HPDE6-E6E7 (cell line): ENCODE results near the gene PTPRN2.
"Not testable (repeated sequence)": the region's sequence is repeated elsewhere in the genome, so short reads cannot be mapped to it uniquely, and the experiment has no call there.

ENCODE experiments used
- DNase-seq: peaks from one replicate; pipeline ENCODE4 v3.0.0; 2011; ENCODE audit warnings: missing footprints; ENCODE audit errors: extremely low spot score

The PTPRN2 gene

DNA sequence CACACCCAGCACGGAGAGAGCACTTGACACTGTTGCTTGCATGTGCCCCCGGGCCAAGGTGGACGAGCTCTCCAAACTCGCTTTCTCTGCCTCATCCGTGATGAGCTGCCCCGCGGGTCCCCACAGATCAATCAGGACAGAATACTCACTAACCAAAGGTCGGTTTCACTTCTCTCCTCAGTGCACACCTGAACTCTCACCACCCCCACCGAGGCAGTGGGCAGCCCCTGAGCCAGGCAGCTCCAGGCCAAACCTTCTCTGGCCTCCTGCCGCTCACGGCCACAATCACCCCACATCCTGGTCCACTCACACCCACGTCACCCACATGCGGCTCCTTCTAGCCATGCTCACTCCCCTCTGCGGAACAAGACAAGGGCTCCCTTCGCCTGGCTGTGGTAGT is 806.9 kb downstream of the PTPRN2 start:
- no peak for DNase-seq

DNA sequence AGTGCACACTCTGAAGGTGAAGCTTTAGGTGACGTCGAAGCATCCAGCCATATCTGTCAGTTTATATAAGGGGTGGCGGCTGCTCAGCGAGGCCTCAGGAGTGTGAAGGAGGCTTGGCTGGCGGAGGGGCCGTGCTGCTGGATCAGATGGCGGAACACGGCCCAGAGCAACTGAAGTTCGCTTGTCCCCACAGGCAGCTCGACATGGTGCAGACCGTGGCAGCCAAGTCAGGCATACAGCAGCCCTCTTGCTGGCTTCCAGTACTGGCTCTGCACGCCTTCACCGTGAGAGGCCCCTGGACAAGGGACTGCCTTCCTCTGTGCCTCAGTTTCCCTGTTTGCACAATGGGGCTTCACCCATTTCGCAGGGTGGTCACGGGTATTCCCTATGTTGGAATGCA is 807.3 kb downstream of the PTPRN2 start:
- no peak for DNase-seq

DNA sequence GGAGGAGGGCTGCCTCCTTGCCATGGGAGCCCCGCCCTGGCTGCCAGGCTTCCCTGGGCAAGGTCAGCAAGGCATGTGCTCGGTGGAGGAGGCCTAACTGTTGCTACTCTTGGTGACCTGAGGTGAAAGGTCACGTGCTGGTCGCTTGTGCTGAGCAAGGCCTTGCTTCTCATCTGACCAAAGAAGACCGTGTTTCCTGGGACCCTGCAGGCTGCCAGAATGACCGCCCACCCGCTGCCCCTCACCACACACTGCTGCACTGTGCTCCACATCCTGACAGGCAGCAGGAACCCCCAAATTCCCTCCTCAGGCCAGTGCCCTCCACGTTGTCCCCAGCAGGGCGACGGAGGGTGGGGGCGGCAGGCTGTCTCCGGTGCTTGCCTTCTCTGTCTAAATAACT is 808.4 kb downstream of the PTPRN2 start:
- no peak for DNase-seq

DNA sequence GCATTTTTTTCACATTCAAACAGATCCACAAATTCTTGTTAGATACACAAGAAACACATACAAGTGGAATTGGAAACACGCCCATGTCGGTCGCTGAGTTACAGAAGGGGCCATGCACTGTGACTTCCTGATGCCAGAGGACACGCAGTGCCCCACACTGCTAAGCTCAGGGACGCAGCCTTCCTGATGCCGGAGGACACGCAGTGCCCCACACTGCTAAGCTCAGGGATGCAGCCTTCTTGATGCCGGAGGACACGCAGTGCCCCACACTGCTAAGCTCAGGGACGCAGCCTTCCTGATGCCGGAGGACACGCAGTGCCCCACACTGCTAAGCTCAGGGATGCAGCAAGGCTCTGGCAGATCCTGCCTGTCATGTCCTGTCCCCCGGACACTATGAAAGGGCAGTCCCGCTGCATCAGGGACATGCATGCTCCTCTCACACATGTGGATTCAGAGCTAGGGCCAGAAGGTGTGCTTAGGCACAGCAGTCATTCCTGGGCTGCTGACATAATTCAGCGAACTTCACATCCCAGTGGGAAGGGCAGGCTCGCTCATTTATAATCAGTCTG is 810.3 kb downstream of the PTPRN2 start:
- DNase-seq = not testable (repeated sequence)

DNA sequence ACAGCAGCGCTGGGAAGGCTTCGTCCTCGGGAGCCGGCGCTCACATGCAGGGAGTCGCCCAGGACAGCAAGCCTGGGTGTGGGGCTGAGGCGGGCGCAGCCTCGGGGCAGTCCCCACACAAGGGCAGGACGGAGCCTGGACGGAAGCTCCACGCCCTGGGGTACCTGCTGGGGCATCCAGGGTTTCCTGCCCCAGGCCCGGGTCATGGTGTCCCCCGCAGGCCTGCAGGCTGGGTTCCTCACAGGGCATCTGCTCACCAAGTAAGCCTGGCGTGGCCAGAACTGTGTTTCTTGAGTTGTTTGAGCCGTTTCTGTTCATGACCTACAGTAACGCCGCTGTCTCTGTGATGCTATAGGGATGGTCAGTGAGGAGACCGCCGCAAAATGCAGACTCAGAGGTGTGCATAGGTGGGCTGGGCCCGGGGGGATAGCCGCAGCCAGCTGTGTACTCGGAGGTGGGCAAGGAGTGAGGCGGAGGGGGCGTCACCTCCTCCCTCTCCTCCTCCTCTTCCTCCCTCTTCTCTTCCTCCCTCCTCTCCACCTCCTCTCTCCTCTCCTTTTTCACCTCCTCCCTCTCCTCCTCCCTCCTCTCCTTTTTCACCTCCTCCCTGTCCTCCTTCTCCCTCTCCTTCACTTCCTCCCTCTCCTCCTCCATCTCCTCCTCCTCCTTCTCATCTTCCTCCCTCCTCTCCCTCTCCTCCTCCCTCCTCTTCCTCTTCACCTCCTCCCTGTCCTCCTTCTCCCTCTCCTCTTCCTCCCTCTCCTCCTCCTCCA is 811.9 kb downstream of the PTPRN2 start:
- no peak for DNase-seq

DNA sequence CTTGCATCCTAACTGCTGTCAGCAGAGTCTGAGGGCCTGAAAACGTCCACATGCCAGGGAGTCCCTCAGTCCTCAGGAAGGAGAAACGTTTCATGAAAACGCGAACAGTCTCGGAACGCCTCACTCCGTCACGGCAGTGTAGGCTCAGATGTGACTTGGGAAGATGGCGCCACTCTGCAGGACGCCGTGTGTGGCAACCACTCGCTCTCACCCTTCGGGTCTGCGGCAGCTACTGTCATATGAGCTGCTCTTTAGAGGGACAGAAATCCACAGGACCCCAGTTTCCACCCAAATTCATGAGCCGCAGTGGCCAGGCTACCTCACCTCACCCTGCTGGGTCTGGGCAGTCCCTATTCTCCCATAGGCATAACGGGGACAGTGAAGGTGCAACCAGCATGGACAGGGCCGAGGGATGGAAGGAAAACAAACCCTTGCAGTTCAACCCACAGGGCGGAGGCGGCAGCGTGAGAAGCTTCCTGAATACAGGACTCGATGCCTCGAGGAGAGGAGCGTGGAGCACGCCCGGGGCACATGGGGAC is 812.5 kb downstream of the PTPRN2 start:
- DNase-seq = no peak

DNA sequence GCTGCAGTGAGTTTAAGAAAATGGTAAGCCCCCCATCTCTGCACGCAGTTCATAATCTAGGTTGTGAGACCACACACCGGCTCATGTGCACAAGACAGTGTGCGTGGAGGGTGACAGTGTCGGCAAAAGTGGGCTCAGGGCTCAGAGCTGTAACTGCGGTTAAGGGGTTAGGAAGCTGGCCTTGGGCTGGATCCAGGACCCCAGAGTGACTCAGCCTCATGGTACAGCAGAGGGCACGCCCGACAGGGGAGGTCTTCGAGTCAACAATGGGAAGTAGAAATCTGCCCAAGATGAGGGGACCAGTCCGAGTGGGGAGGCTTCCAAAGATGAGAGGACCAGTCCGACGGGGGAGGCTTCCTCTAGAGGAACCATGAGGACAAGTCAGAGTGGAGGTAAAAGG is 813.1 kb downstream of the PTPRN2 start:
- no peak for DNase-seq

DNA sequence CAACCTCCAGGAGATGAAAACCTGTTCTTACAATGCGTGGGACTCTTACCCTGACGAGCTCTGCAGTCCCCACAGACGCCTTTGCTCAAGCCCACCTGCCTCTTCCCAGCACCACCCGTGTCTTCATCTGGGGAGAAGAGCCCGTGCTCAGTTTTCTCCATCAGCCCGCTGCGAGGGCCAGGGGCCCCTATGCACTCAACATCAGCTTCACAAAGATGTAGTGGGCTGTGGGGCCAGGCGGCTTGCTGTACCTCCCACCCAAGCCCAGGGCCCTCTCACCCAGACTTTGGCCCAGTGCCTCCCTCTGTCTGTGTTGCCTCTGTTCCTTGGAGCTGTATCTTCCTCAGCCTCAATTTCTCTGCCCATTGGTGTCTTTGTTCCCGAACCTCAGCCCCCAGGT is 814.3 kb downstream of the PTPRN2 start:
- DNase-seq = no peak

DNA sequence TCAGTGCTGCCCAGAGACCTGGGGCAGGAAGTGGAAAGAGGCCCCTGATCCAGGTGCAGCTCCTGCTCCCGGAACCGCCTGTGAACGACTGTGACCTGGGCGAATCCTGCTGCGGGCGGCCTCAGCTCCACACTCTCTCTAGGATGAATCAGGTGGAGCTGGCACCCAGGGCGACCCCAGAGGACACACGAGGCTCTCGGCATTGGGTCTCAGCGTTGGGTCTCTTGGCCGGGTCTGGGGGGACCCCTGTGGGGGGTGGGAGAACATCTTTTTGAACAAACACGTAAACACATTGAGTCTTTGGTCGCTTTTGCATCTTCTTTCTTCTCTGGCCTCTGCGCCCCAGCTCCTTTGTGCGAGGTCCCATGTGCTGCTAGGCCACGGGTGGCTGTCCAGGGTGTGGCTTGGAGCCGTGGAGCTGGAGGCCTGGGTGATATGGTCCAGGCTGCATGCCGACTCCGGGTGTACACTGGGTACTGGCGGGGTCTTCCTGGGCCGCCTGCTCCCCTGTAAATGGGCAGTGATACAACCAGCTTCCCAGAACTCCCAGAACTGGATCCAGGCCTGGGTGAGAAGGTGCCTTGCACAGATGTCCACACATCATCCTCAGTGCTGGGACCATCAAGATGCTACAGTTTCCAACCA is 815.0 kb downstream of the PTPRN2 start:
- no peak for DNase-seq

DNA sequence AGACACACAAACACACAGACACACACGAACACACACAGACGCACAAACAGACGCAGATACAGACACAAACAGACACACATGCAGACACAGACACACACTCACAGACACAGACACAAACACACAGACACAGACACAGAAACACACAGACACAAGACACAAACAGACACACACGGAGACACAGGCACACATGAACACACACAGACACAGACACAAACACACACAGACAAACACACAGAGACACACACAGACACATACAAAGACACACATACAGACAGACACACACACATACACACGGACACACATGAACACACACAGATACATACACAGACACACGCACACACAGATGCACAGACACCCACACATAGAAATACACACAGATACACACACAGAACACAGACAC is 815.9 kb downstream of the PTPRN2 start:
- no peak for DNase-seq

DNA sequence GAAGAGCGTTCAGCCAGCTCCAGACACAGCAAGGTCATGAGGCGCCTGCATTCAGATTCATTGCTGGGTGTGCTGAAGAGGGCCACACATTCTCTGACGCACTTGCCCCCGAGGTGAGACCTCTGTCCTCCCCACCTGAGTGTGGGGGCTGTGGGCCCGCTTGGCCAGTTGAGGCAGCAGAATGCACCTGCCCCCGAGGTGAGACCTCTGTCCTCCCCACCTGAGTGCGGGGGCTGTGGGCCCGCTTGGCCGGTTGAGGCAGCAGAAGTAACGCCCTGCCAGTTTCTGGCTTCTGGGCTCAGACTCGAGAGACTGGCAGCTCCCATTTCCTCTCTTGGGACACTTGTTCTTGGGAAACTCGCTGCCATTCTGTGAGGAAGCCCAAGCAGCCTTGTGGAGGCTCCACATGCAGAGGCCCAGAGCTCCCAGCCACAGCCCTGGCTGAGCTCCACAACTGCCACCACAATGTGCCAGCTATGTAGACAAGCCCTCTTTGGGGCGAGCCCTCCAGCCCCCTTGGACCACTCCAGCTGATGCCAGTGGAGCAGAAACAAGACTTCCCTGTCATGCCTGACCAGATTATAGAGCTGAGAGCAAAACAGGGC is 816.8 kb downstream of the PTPRN2 start:
- DNase-seq = no peak

DNA sequence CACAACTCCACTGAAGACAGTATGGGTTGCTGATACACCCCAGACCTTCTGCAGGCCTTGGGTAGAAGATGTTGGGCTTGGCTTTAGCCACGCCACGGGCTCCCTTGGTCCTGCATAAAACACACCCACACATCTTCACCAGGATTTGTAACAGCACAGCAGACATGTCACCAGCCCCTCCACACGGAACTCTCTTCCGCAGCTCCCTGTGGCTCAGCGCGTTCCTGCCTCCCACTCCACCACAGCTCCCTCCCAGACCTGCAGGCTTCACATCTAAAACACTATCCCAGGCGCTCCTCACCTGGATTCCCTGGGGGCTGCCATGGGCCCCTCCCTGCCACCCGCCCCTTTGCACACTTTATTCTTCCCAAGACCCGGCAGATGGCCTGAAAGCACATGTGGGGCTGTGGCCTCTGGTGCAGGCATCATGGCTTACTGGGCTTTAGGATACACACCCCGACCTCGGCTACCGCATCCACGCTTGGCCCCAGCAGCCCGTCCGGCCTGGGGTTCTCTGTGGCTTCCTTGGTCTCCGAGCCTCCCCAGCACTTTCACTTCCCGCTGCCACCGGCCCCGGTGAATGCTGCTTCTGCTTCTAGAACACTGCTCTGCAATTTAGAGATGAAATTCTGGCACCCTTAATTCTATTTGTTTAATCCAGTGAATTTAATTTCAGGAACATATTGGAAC is 818.0 kb downstream of the PTPRN2 start:
- no peak for DNase-seq

DNA sequence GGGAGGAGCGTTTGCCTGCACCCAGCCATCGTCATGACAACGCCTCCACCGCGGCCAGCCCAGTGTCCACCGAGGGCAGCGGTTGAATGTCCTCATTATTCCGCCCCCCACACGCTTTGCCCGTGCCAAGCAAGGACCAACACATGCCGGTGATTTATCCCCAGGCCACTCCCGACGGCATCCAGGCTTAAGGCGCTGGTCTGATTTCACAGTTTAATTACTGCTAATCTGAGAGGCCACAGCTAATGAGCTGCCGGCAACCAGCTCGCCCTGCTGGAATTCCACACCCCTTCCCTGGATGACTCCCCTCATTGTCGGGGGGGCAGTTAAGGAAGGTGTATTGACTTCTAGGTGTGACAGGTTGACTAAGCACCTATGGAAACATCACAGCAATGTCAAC is 818.5 kb downstream of the PTPRN2 start:
- DNase-seq = no peak

DNA sequence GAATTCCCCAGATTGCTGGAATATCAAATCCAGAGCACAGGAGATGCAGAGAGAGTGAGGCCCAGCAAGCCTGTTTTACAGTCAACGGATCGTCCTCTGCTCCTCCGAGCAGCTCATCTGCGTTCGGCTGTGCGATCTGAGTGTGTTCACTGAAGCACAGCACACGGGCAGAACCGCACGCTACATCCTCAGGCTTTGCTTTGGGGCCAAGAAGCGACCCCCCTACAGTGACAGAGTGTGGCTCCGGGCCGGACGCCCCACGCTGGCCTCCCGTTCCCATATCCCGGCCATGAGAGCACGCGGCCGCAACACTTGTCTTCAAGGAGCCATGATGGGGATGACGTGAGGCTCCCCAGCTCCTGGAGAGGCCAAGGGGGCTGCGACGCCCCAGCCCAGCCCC is 819.4 kb downstream of the PTPRN2 start:
- no peak for DNase-seq

DNA sequence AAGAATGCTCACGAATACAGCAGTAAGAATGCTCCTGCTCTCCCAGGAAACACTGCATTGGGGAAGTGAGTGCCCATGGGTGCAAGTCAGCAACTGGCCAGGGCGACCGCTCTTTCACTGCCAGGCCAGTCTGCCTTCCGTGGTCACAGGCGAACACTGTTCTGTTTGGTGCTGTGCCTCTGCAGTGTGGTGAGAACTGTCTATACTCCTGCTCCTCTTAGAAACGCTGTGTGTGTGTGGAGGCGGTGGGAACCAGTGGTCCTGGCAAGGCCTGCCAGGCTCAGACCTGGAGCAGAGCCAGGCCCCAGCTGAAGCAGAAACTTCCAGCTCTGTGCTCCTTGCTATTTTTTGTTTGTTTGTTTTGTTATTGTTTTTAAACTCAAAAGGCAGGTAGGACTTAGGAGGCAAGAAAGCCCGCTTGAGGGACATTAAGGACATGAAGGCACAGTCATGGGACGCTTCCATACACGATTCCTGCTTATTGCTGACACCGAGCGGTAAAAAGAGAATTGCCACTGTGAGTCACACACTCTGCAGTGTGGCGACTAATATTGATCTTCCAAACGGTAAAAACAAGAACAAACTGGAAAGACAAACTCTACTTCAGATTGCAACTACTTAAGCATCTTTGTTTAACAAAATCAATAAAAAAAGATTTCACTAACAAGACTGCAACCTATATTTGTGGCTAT is 820.0 kb downstream of the PTPRN2 start:
- DNase-seq = no peak

DNA sequence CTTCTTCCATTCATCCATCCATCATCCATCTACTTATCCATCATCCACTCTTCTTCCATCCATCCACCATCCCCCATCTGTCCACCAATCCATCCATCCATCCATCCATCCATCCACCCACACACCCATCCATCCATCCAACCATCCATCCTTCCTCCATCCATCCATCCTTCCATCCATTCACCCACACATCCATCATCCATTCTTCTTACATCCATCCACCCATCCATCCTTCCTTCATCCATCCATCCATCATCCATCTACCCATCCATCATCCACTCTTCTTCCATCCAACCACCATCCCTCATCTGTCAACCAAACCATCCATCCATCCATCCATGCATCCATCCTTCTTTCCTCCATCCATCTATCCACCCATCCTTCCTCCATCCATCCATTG is 821.5 kb downstream of the PTPRN2 start:
- DNase-seq = no peak

DNA sequence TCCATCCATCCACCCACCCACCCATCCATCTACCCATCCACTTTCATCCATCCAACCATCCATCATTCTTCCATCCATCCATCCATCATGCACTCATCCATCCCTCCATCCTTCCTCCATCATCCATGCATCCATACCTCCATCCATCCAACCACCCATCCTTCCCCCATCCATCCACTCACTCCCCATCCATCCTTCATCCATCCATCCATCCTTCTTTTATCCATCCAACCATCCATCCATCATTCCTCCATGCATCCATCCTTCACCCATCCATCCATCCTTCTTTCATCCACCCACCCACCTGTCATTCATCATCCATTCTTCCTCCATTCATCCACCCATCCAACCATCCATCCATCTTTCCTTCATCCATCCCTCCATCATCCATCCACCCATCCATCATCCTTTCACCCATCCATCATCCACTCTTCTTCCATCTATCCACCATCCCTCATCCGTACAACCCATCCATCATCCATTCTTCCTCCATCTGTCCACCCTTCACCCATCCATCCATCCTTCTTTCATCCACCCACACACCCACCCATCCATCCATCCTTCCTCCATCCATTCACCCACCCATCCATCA is 822.6 kb downstream of the PTPRN2 start:
- DNase-seq = no peak

DNA sequence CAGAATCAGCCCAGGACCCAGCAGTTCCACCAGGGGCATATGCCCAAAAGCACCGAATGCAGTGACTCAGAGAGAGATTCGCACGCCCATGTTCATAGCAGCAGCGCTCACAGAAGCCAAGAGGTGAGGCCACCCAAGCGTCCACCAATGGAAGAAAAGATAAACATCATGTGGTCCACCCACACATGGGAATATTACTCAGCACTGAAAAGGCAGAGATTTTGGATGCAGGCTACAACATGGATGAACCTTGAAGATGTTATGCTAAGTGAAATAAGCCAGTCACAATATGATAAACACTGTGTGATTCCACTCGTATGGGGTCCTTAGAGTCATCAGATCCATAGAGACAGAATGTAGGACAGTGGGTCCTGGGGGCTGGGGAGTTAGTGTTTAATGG is 823.4 kb downstream of the PTPRN2 start:
- no peak for DNase-seq

DNA sequence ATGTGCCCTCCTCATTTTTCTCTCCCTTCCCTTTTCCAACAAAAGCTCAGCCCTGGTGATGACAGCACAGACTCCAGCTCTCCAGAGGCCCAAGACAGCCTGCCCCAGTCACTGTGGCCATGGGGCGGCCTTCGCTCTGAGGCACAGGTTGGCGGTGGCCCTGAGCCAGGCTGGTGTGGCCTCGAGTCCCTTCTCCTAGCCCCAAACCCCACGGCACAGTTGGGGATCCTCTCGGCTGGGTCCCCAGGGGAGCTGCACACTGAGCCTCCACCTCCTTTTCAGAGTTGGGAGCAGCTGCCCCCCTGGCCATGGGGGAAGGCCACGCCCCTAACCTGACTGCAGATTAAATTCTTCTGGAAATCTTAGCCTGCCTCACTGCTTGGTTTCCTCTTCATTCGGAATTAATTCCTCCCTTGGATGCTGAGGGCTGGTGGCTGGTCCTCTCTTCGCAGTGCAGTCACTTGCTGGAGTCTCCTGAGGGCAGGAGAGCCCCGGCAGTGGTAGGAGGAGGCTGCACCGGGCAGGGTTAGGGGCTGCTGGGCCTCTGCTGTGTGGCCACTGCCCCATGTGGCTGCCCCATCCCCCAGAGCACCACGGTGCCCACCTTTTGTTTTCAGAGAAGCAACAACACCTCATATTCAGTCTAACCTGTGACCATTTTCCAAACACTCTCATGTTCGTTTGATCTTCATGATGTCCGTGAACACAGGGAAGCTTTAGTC is 824.2 kb downstream of the PTPRN2 start:
- DNase-seq = no peak

DNA sequence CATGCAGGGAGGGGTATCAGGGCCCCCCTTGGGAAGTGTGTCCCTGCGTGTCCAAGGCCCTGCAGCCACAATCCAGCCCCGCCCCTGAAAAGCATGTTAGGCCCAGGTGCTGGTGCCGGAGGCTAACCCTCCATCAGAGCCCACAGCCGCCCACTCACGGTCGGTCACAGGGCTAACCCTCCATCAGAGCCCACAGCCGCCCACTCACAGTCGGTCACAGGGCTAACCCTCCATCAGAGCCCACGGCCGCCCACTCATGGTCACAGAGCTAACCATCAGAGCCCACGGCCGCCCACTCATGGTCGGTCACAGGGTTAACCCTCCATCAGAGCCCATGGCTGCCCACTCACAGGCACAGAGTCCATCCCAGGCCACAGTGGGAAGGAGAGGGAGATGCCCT is 824.8 kb downstream of the PTPRN2 start:
- no peak for DNase-seq
